Measurements from ENCODE around the gene KRTAP4-11. TPM values are rescaled to one million over a fixed set of nuclear protein-coding genes. Genes with fewer than 3 reads are reported as not detected.
"Not testable (repeated sequence)": the region's sequence is repeated elsewhere in the genome, so short reads cannot be mapped to it uniquely, and the experiment has no call there.

The KRTAP4-11 gene
- total RNA-seq, 2 experiments from 2014 or later: not detected

- POLR2A ChIA-PET, CTCF ChIA-PET: not testable (repeated sequence)
Measured at GRCh38 chr17:41088760-41089352, 29.3 kb downstream of the KRTAP4-11 start.

- POLR2A ChIA-PET: not testable (repeated sequence)
Measured at GRCh38 chr17:41084100-41084856, 33.9 kb downstream of the KRTAP4-11 start, which contains the start of gene KRTAP4-7. Gene KRTAP4-7, plus strand, starts transcription at chr17:41084150. Its CDS starts 57 bp downstream, at chr17:41084207.

GRCh38 chr17:41083427-41083826, 34.7 kb downstream of the KRTAP4-11 start:
- CTCF ChIA-PET, POLR2A ChIA-PET: not testable (repeated sequence)

More at GRCh38 chr17:41084100-41084856, 33.9 kb downstream of the KRTAP4-11 start, which contains the start of gene KRTAP4-7:
- CTCF ChIA-PET: not testable (repeated sequence)

DNA sequence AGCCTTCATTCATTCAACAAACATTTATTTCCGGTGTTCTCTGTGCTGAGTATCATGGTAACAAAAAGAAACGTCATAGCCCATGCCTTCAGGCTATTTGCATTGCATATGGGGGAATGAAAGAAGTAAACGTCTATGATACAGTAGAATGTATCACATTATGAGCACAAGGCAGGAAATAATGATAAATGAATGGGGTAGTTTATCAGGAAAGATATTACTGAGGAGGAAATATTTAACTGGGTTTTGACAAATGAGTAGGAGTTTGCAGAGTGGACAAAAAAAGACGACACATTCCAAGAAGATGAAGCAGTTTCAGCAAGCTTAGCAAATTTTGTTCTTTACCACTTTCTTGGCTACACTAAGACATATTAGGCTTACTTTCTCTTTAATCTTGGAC, 35.5 kb downstream of the KRTAP4-11 start:
- POLR2A ChIA-PET: no interaction called here

DNA sequence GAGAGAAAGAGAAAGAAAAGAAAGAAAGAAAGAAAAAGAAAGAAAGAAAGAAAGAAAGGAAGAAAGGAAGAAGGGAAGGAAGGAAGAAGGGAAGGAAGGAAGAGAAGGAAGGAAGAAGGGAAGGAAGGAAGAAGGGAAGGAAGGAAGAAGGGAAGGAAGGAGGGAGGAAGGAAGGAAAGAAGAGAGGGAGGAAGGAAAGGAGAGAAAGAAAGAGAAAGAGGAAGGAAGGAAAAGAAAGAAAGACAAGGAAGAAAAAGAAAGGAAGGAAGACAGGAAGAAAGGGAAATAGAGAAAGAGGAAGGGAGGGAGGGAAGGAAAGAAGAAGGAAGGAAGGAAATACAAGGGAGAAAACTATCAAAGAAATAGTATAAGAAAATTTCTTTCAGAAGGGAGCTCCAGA, 41.4 kb downstream of the KRTAP4-11 start:
- CTCF ChIA-PET: no interaction called here
- POLR2A ChIA-PET: no interaction called here

More for the DNA sequence above, 35.5 kb downstream of the KRTAP4-11 start:
- CTCF ChIA-PET: no interaction called here

GRCh38 chr17:41073676-41074075, 44.5 kb downstream of the KRTAP4-11 start:
- POLR2A ChIA-PET: no interaction called here
- CTCF ChIA-PET: no interaction called here

- POLR2A ChIA-PET: no interaction called here
- CTCF ChIA-PET: no interaction called here
Measured at GRCh38 chr17:41071606-41072360, 46.4 kb downstream of the KRTAP4-11 start.

DNA sequence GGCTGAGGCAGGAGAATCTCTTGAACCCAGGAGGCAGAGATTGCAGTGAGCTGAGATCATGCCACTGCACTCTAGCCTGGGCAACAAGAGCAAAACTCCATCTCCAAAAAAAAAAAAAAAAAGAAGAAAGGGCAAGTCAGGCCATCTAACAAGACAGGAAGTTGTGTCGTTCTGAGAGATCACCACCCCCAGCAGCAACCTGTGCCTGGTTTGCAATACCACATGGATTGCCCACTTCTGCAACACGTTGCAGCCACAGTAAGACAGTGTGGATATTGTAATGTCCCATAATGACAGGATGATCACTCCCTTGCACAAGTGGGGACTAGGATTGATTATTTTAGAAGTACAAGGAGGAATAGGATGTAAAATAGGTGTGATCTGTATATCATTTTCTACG, 49.1 kb downstream of the KRTAP4-11 start:
- CTCF ChIA-PET: no interaction called here
- POLR2A ChIA-PET: no interaction called here

DNA sequence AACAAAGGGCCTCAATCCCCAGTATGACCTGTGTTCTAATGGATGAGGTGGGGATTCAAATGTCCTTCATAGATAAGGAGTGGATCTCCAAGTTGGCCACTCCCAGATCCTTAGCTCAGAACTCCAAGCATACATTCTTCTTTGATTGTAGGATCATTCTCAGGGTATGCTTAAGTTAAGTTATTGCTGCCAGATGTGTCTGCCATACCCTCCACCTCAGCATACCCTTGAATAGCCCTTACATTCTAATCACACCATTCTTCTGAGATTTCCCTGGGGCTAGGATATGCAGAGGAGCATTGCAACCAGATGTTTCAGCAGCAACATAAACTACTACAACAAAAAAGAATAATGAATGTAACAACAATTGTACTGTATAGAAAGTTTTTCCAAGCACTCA, 50.9 kb downstream of the KRTAP4-11 start:
- CTCF ChIA-PET: no interaction called here
- POLR2A ChIA-PET: no interaction called here

Other genes with a start within 250 kb of the KRTAP4-11 start
- gene KRT20, start 233.1 kb downstream of the KRTAP4-11 start, total RNA-seq: not detected
- gene KRT23, start 180.7 kb downstream of the KRTAP4-11 start, total RNA-seq: not detected
- gene KRT39, start 151.4 kb downstream of the KRTAP4-11 start, total RNA-seq: not detected
- gene KRT40, start 134.0 kb downstream of the KRTAP4-11 start, total RNA-seq: not detected
- not detected for gene KRTAP3-3, start 124.2 kb downstream of the KRTAP4-11 start, total RNA-seq
- not detected for gene KRTAP3-2, start 118.5 kb downstream of the KRTAP4-11 start, total RNA-seq
- gene KRTAP3-1, start 109.2 kb downstream of the KRTAP4-11 start, total RNA-seq: not detected
- gene KRTAP1-5, start 91.2 kb downstream of the KRTAP4-11 start, total RNA-seq: not detected
- not detected for gene KRTAP1-4, start 88.2 kb downstream of the KRTAP4-11 start, total RNA-seq
- gene KRTAP1-3, start 83.5 kb downstream of the KRTAP4-11 start, total RNA-seq: not detected
- gene KRTAP1-1, start 76.9 kb downstream of the KRTAP4-11 start, total RNA-seq: not detected
- not detected for gene KRTAP2-1, start 71.1 kb downstream of the KRTAP4-11 start, total RNA-seq
- gene KRTAP2-2, start 63.1 kb downstream of the KRTAP4-11 start, total RNA-seq: not detected
- not detected for gene KRTAP2-3, start 58.3 kb downstream of the KRTAP4-11 start, total RNA-seq
- not detected for gene KRTAP2-4, start 52.5 kb downstream of the KRTAP4-11 start, total RNA-seq
- gene KRTAP4-7, start 34.2 kb downstream of the KRTAP4-11 start, total RNA-seq: not detected
- not detected for gene KRTAP4-8, start 20.2 kb downstream of the KRTAP4-11 start, total RNA-seq
- gene KRTAP4-16, start 16.2 kb downstream of the KRTAP4-11 start, total RNA-seq: not detected
- not detected for gene KRTAP4-9, start 13.0 kb downstream of the KRTAP4-11 start, total RNA-seq
- gene KRTAP4-12, start 5.8 kb upstream of the KRTAP4-11 start, total RNA-seq: not detected
- gene KRTAP4-6, start 22.2 kb upstream of the KRTAP4-11 start, total RNA-seq: not detected
- gene KRTAP4-5, start 31.5 kb upstream of the KRTAP4-11 start, total RNA-seq: not detected
- gene KRTAP4-4, start 42.4 kb upstream of the KRTAP4-11 start, total RNA-seq: not detected
- gene KRTAP4-3, start 49.8 kb upstream of the KRTAP4-11 start, total RNA-seq: not detected
- not detected for gene KRTAP4-2, start 59.8 kb upstream of the KRTAP4-11 start, total RNA-seq
- gene KRTAP4-1, start 66.5 kb upstream of the KRTAP4-11 start, total RNA-seq: not detected
- gene KRTAP9-1, start 71.5 kb upstream of the KRTAP4-11 start, total RNA-seq: not detected
- gene KRTAP9-2, start 108.3 kb upstream of the KRTAP4-11 start, total RNA-seq: not detected
- gene KRTAP9-3, start 114.1 kb upstream of the KRTAP4-11 start, total RNA-seq: not detected
- not detected for gene KRTAP9-8, start 119.6 kb upstream of the KRTAP4-11 start, total RNA-seq
- not detected for gene KRTAP9-4, start 131.3 kb upstream of the KRTAP4-11 start, total RNA-seq
- gene KRTAP9-9, start 137.0 kb upstream of the KRTAP4-11 start, total RNA-seq: not detected
- gene KRTAP9-6, start 147.0 kb upstream of the KRTAP4-11 start, total RNA-seq: not detected
- gene KRTAP9-7, start 157.3 kb upstream of the KRTAP4-11 start, total RNA-seq: not detected
- gene KRTAP29-1, start 184.5 kb upstream of the KRTAP4-11 start, total RNA-seq: not detected
- gene KRTAP16-1, start 190.9 kb upstream of the KRTAP4-11 start, total RNA-seq: not detected
- gene KRTAP17-1, start 197.3 kb upstream of the KRTAP4-11 start, total RNA-seq: not detected
- not detected for gene KRT33A, start 232.5 kb upstream of the KRTAP4-11 start, total RNA-seq

Data from activated CD8-positive, alpha-beta memory T cell treated with anti-CD3 and anti-CD28 coated beads for 36 hours (primary cell).